Neutrophil (primary cell): ENCODE measurements around the gene IP6K3.

ENCODE experiments used
- H3K27ac ChIP-seq: fragments of 200-600 bp; sonication (generic); 2 replicates; pipeline ENCODE4 v1.5.1; 2016; ENCODE audit warnings: mild to moderate bottlenecking, moderate library complexity
- H3K27me3 ChIP-seq: fragments of 200-600 bp; sonication (generic); 2 replicates; pipeline ENCODE4 v1.6.0; 2016; ENCODE audit warnings: mild to moderate bottlenecking
- H3K36me3 ChIP-seq: fragments of 200-600 bp; sonication (generic); 2 replicates; pipeline ENCODE4 v1.5.1; 2017
- H3K4me1 ChIP-seq, 2 experiments: fragments of 200-600 bp in 1 of 2; sonication (generic) in 1 of 2; 1 replicate in 1 of 2; 2 replicates in 1 of 2; pipeline versions ENCODE4 v1.5.1 to v1.6.1; 2013 to 2016; ENCODE audit warnings: low read depth in 1 of 2, low read length in 1 of 2, mild to moderate bottlenecking in 1 of 2, moderate library complexity in 1 of 2; ENCODE audit not compliant: control insufficient read depth in 1 of 2, insufficient read depth in 1 of 2
- H3K4me3 ChIP-seq, 2 experiments: fragments of 200-600 bp in 1 of 2; sonication (generic) in 1 of 2; 1 replicate in 1 of 2; 2 replicates in 1 of 2; pipeline ENCODE4 v1.5.1; 2013 to 2016; ENCODE audit warnings: low read depth in 1 of 2, low read length in 1 of 2, mild to moderate bottlenecking in 1 of 2, moderate library complexity in 1 of 2
- H3K9me3 ChIP-seq: fragments of 200-600 bp; sonication (generic); 2 replicates; pipeline ENCODE4 v1.5.1; 2016
- TF ChIP-seq, protein P1 (sequence below): fragments of 200-600 bp; sonication (generic); IDR thresholded peaks from 2 replicates; pipeline ENCODE4 v1.5.1; 2016; ENCODE audit warnings: antibody characterized with exemption

Gene IP6K3

DNA sequence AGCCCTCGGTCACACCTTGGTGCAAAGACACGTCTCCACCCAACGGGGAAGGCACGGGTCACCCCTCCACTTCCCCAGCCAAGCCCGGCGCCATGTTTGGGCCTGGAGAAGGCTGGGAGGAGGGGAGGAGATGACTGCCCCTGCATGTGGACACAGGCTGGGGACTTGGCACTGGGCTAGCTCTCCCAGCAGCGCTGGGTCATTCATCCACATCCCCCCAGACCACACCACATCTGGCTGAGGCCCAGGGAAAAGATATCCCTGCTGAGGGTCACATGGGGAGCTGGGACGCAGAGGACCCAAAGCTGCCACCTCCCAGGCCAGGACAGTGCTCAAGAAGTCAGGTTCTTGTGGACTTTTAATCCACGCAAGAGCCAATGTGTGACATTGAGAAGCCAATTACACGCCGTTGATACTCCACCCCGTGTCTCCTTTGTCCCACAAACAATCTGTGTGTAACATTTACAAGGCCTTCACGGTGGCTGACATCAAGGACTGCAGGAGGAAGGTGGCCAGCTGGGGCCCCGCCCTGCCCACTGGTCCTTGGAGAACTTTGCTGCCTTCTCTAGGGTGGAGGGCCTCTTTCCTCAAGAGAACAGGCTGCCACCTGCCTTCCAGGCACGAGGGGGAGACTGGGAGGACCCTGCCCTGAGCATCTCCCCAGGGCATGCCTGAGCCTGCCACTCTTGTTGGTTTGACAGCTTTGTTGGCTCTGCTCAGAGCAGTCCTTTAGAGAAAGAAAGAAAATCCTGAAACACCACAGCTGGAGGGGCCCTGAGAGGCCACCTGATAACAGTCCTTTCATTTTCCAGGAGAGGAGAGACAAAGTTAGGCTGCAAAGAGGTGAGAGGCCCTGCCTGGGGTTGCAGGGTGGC lies 5.3 kb upstream of the IP6K3 start:
- TF ChIP-seq, protein P1, sequence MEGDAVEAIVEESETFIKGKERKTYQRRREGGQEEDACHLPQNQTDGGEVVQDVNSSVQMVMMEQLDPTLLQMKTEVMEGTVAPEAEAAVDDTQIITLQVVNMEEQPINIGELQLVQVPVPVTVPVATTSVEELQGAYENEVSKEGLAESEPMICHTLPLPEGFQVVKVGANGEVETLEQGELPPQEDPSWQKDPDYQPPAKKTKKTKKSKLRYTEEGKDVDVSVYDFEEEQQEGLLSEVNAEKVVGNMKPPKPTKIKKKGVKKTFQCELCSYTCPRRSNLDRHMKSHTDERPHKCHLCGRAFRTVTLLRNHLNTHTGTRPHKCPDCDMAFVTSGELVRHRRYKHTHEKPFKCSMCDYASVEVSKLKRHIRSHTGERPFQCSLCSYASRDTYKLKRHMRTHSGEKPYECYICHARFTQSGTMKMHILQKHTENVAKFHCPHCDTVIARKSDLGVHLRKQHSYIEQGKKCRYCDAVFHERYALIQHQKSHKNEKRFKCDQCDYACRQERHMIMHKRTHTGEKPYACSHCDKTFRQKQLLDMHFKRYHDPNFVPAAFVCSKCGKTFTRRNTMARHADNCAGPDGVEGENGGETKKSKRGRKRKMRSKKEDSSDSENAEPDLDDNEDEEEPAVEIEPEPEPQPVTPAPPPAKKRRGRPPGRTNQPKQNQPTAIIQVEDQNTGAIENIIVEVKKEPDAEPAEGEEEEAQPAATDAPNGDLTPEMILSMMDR: no peak
- no peaks in the 10 kb centered on the region for H3K36me3 ChIP-seq
- no peak overlapping the region for H3K27ac ChIP-seq
- H3K4me3 ChIP-seq: no peak overlapping the region
- H3K27me3 ChIP-seq: no peaks in the 10 kb centered on the region
- no peaks in the 10 kb centered on the region for H3K4me1 ChIP-seq
- no peaks in the 10 kb centered on the region for H3K9me3 ChIP-seq

DNA sequence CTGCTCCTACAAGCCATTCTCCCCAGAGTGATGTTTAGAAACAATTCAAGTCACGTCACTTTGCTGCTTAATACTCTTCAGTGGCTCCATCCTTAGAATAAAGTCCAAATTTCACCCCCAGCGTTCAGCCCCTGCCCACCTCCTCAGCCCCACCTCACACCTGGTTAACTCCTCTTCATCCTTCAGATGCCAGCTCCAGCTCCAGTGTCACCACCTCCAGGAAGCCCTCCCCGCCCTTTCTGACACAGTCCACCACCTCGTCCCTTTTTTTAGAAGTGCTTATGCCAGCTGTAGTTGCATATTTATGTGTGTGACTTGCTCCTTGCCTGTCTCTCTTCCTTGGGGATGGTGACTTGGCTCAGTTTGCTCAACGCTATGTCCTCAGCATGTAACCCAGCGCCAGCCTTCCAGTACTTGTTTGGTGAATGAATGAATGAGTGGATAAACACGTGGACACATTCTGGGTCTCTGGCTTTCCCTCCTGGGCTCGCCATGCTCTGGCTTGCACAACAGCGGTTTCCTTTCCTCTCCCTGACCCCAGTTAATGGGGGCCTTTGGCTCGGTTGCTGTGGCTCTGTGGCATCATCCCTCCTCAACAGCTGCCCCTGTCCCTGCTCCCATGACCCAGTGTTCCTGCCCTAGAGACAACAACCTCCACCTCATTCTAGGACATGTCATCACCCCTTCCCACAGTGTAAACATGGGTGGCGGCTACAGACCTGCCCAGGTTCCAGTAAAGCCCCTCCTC lies 3.7 kb upstream of the IP6K3 start:
- Histone ChIP-seq H3K27me3 (no peaks in the 10 kb centered on the region), H3K27ac (no peak overlapping the region)
- TF ChIP-seq, protein P1: no peak

DNA sequence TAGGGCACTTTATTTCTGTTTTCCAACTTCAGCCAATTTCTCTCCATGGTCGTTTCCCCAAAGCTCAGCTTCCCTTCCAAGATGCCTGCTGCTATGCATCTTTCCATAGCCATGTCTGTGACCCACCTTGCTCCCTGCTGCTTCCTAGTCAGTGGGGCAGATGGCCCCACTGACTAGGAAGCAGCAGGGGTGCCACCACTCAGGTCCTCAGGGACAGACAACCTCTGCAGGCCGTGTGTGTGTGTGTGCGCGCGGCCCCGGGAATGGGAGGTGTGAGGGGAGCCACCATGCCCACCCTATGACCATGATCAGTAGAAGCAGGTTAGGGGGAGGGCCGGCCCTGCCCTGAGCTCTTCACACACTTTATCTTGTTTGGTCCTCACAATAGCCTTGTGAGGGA lies 2.7 kb upstream of the IP6K3 start:
- Histone ChIP-seq H3K4me3 (no peak overlapping the region), H3K27me3 (no peaks in the 10 kb centered on the region), H3K4me1 (peaks cover 4 to 6% of the 10 kb centered on the region in 2 experiments), H3K9me3 (no peaks in the 10 kb centered on the region), H3K36me3 (no peaks in the 10 kb centered on the region), H3K27ac (no peak overlapping the region)
- TF ChIP-seq, protein P1: no peak

More for the DNA sequence above, 3.7 kb upstream of the IP6K3 start:
- H3K4me1 ChIP-seq: no peaks in the 10 kb centered on the region
- no peaks in the 10 kb centered on the region for H3K9me3 ChIP-seq
- H3K4me3 ChIP-seq: no peak overlapping the region
- no peaks in the 10 kb centered on the region for H3K36me3 ChIP-seq

GRCh38 chr6:33748841-33749240 lies 2.1 kb upstream of the IP6K3 start:
- no peaks in the 10 kb centered on the region for H3K9me3 ChIP-seq
- H3K27ac ChIP-seq: no peak overlapping the region
- TF ChIP-seq, protein P1: no peak
- H3K4me1 ChIP-seq: peaks cover 10 to 12% of the 10 kb centered on the region in 2 experiments
- H3K36me3 ChIP-seq: no peaks in the 10 kb centered on the region
- no peaks in the 10 kb centered on the region for H3K27me3 ChIP-seq
- no peak overlapping the region for H3K4me3 ChIP-seq

GRCh38 chr6:33747823-33748222 lies 1.1 kb upstream of the IP6K3 start:
- H3K4me1 ChIP-seq: peaks cover 10 to 13% of the 10 kb centered on the region in 2 experiments
- H3K27ac ChIP-seq: no peak overlapping the region
- TF ChIP-seq, protein P1: no peak
- H3K9me3 ChIP-seq: no peaks in the 10 kb centered on the region
- H3K27me3 ChIP-seq: no peaks in the 10 kb centered on the region
- H3K4me3 ChIP-seq: no peak overlapping the region
- H3K36me3 ChIP-seq: no peaks in the 10 kb centered on the region
